Measurements from ENCODE around the gene PIPOX. TPM values are rescaled to one million over a fixed set of nuclear protein-coding genes. Genes with fewer than 3 reads are reported as not detected.
A peak's percentile ranks its signal among the peaks of the same experiment; 100 is the strongest.
"Not testable (repeated sequence)": the region's sequence is repeated elsewhere in the genome, so short reads cannot be mapped to it uniquely, and the experiment has no call there.

PIPOX gene
- total RNA-seq, 4 donors from 2014 or later, result 1.2 to 15.3 (median 1.6) TPM; not detected in 1

- WGBS, 2 donors (ENCODE audit: low coverage in 1 of 2), result 78 to 89% methylated on average over 7 to 14 of the region's 14 CpGs
- Histone ChIP-seq H3K4me3 (no peak overlapping the region), H3K36me3 (peaks cover 0 to 33% (median 9%) of the 10 kb centered on the region in 4 donors), H3K4me1 (no peaks in the 10 kb centered on the region), H3K27ac (no peak overlapping the region), H3K27me3 (no peaks in the 10 kb centered on the region), H3K9me3 (no peaks in the 10 kb centered on the region)
- intact Hi-C loops (cut with DNase I; ENCODE audit: low total_unique reads) (no loop called here), in situ Hi-C loops (cut with MboI; ENCODE audit: low pct_ligation_motif_present in 1 of 4, low pct_unique_long_range_greater_than_20kb in 1 of 4, low sequenced_read_pairs in 3 of 4) (no loop called here)
- no peak for TF ChIP-seq EP300 (IDR thresholded peaks at IDR 0.05; ENCODE audit: low read depth)
- TF ChIP-seq POLR2A (IDR thresholded peaks at IDR 0.05), result no peak
- no peak for TF ChIP-seq POLR2AphosphoS5 (IDR thresholded peaks at IDR 0.05)
- TF ChIP-seq, protein P1, sequence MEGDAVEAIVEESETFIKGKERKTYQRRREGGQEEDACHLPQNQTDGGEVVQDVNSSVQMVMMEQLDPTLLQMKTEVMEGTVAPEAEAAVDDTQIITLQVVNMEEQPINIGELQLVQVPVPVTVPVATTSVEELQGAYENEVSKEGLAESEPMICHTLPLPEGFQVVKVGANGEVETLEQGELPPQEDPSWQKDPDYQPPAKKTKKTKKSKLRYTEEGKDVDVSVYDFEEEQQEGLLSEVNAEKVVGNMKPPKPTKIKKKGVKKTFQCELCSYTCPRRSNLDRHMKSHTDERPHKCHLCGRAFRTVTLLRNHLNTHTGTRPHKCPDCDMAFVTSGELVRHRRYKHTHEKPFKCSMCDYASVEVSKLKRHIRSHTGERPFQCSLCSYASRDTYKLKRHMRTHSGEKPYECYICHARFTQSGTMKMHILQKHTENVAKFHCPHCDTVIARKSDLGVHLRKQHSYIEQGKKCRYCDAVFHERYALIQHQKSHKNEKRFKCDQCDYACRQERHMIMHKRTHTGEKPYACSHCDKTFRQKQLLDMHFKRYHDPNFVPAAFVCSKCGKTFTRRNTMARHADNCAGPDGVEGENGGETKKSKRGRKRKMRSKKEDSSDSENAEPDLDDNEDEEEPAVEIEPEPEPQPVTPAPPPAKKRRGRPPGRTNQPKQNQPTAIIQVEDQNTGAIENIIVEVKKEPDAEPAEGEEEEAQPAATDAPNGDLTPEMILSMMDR (IDR thresholded peaks at IDR 0.05), result no peak
- no peak for DNase-seq
These were observed 38.0 kb downstream of the PIPOX start for GRCh38 chr17:29080965-29081364.

DNA sequence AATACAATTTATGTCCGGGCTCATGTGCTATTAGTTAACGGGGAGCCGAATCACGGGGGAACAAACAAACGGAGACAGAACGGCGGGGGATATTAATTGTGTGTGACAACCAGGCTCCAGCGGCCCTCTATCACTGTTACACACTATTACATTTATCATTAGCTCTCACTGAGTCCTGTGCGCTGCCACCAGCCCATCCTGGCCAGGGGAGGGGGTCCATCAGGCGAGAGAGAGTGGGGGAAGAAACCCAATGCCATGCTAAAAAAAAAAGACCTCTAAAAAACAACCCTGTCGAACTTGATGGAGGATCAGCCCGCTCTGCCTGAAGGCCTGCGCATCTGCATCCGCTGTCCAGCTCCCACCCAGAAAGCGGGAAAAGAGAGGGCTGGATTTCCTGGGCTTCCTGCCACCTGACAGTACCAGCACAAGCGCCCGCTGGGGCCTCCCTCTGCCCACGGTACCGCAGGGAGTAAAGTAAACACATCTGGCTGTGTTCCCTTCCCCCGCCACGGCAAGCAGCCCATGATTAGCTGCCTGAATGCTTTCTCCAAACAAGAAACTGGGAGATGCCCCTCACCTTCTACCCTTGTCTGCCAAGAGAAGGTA, 41.7 kb downstream of the PIPOX start:
- Histone ChIP-seq H3K4me1 (no peaks in the 10 kb centered on the region), H3K27me3 (no peaks in the 10 kb centered on the region), H3K9me3 (no peaks in the 10 kb centered on the region), H3K27ac (peak overlapping the region in 1 of 4 donors; percentile 53), H3K4me3 (no peak overlapping the region), H3K36me3 (peaks cover 0 to 54% (median 10%) of the 10 kb centered on the region in 4 donors)
- 78 to 88% methylated on average over 6 to 21 of the region's 21 CpGs for WGBS, 2 donors (ENCODE audit: low coverage in 1 of 2)
- TF ChIP-seq POLR2A (IDR thresholded peaks at IDR 0.05) (no peak), EP300 (IDR thresholded peaks at IDR 0.05; ENCODE audit: low read depth) (no peak), POLR2AphosphoS5 (IDR thresholded peaks at IDR 0.05) (no peak)
- TF ChIP-seq, protein P1 (IDR thresholded peaks at IDR 0.05), result no peak
- intact Hi-C loops (cut with DNase I; ENCODE audit: low total_unique reads) (no loop called here), in situ Hi-C loops (cut with MboI; ENCODE audit: low pct_ligation_motif_present in 1 of 4, low pct_unique_long_range_greater_than_20kb in 1 of 4, low sequenced_read_pairs in 3 of 4) (no loop called here)
- DNase-seq, result peak; percentile 19

GRCh38 chr17:29085223-29085622, 42.3 kb downstream of the PIPOX start:
- Histone ChIP-seq H3K4me3 (no peak overlapping the region), H3K27ac (peak overlapping the region in 1 of 4 donors; percentile 53), H3K9me3 (no peaks in the 10 kb centered on the region), H3K36me3 (peaks cover 0 to 53% (median 10%) of the 10 kb centered on the region in 4 donors), H3K4me1 (no peaks in the 10 kb centered on the region), H3K27me3 (no peaks in the 10 kb centered on the region)
- WGBS, 2 donors (ENCODE audit: low coverage in 1 of 2), result 92 to 94% methylated on average over 4 to 12 of the region's 12 CpGs
- TF ChIP-seq POLR2AphosphoS5 (IDR thresholded peaks at IDR 0.05) (no peak), EP300 (IDR thresholded peaks at IDR 0.05; ENCODE audit: low read depth) (no peak), POLR2A (IDR thresholded peaks at IDR 0.05) (no peak)
- TF ChIP-seq, protein P1 (IDR thresholded peaks at IDR 0.05), result no peak
- in situ Hi-C loops (cut with MboI; ENCODE audit: low pct_ligation_motif_present in 1 of 4, low pct_unique_long_range_greater_than_20kb in 1 of 4, low sequenced_read_pairs in 3 of 4) (no loop called here), intact Hi-C loops (cut with DNase I; ENCODE audit: low total_unique reads) (no loop called here)
- DNase-seq, result no peak

DNA sequence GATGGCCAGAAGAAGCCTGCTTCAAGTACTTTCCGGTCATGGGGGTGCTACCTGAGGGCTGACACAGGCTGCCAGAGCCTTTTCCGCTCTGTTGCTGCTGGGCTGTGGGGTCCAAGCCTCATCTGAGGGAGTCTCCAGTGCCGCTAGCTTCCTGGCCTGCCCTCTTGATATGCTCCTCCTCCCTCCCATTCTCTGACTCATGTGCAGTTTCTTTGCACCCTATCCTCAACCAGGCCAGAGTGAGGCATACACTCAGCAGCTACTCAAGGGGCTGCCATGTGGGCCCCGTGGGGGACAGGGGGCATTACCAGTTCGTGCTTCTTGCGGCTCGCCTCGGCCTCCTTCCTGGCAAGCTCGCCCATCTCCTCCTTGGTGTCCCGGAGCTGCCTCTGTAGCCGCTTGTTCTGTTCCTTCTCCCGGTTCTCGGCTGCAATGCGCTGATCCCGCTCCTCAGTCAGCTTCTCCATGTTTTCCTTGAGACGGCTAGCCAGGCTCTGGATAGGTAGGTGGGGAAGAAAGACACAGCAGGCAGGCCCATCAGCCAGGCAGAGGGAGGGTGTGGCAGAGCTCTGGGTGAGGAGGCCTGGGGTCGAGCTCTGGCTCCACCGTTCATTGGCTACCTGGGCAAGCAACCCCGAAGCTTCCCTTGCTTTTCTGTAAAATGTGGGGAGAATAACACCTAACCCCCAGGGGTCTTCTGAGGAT, 43.8 kb downstream of the PIPOX start:
- Histone ChIP-seq H3K9me3 (no peaks in the 10 kb centered on the region), H3K27me3 (no peaks in the 10 kb centered on the region), H3K4me3 (no peak overlapping the region), H3K27ac (no peak overlapping the region), H3K4me1 (no peaks in the 10 kb centered on the region), H3K36me3 (peaks cover 0 to 55% (median 13%) of the 10 kb centered on the region in 4 donors)
- in situ Hi-C loops (cut with MboI; ENCODE audit: low pct_ligation_motif_present in 1 of 4, low pct_unique_long_range_greater_than_20kb in 1 of 4, low sequenced_read_pairs in 3 of 4), result no loop called here
- DNase-seq, result no peak
- intact Hi-C loops (cut with DNase I; ENCODE audit: low total_unique reads), result no loop called here
- TF ChIP-seq EP300 (IDR thresholded peaks at IDR 0.05; ENCODE audit: low read depth) (no peak), POLR2AphosphoS5 (IDR thresholded peaks at IDR 0.05) (no peak), POLR2A (IDR thresholded peaks at IDR 0.05) (no peak)
- TF ChIP-seq, protein P1 (IDR thresholded peaks at IDR 0.05), result no peak
- WGBS, 2 donors (ENCODE audit: low coverage in 1 of 2), result 94 to 97% methylated on average over 12 to 19 of the region's 19 CpGs

- not testable (repeated sequence) for H3K9me3 ChIP-seq, H3K27me3 ChIP-seq
These were observed 45.8 kb downstream of the PIPOX start for GRCh38 chr17:29088782-29089181.

More at GRCh38 chr17:29088782-29089181, 45.8 kb downstream of the PIPOX start:
- in situ Hi-C loops (cut with MboI; ENCODE audit: low pct_ligation_motif_present in 1 of 4, low pct_unique_long_range_greater_than_20kb in 1 of 4, low sequenced_read_pairs in 3 of 4); H3K4me3 ChIP-seq; H3K4me1 ChIP-seq; DNase-seq; intact Hi-C loops (cut with DNase I; ENCODE audit: low total_unique reads): not testable (repeated sequence)
- peaks cover 0 to 69% (median 13%) of the 10 kb centered on the region in 4 donors for H3K36me3 ChIP-seq
- WGBS, 2 donors (ENCODE audit: low coverage in 1 of 2), result 95 to 96% methylated on average over 2 to 3 of the region's 3 CpGs
- peak overlapping the region in 1 of 4 donors; percentile 83 for H3K27ac ChIP-seq
